KMS-11 (cell line): ENCODE data around the gene PPHLN1.

Experiments
- H2AFZ ChIP-seq: fragments of 200-600 bp; sonication (generic); 2 replicates; pipeline ENCODE4 v1.6.1; 2016; ENCODE audit warnings: antibody characterized with exemption, mixed run types, low read depth
- H3K27ac ChIP-seq: fragments of 200-600 bp; sonication (generic); 2 replicates; pipeline ENCODE4 v1.6.1; 2016; ENCODE audit warnings: mild to moderate bottlenecking, mixed run types
- H3K27me3 ChIP-seq: fragments of 200-600 bp; sonication (generic); 2 replicates; pipeline ENCODE4 v1.6.1; 2017; ENCODE audit warnings: mild to moderate bottlenecking, low read depth, mixed run types, moderate library complexity; ENCODE audit not compliant: insufficient read depth
- H3K36me3 ChIP-seq: fragments of 200-600 bp; sonication (generic); 2 replicates; pipeline ENCODE4 v1.6.1; 2017; ENCODE audit warnings: mild to moderate bottlenecking, mixed run types; ENCODE audit not compliant: insufficient read depth
- H3K4me1 ChIP-seq: fragments of 200-600 bp; sonication (generic); 2 replicates; pipeline ENCODE4 v1.6.1; 2016; ENCODE audit warnings: mild to moderate bottlenecking, low read depth, mixed run types; ENCODE audit not compliant: poor library complexity, severe bottlenecking
- H3K4me2 ChIP-seq: fragments of 200-600 bp; sonication (generic); 2 replicates; pipeline ENCODE4 v1.7.0; 2016; ENCODE audit warnings: mild to moderate bottlenecking, mixed run types
- H3K4me3 ChIP-seq: fragments of 200-600 bp; sonication (generic); IDR thresholded peaks from 2 replicates; pipeline ENCODE4 v1.6.1; 2017; ENCODE audit warnings: low read depth, low read length, mixed read lengths; ENCODE audit not compliant: insufficient read depth
- H3K79me2 ChIP-seq: fragments of 200-600 bp; sonication (generic); 2 replicates; pipeline ENCODE4 v1.6.1; 2016; ENCODE audit warnings: low read depth, mixed run types; ENCODE audit not compliant: insufficient read depth
- H3K9ac ChIP-seq: fragments of 200-600 bp; sonication (generic); 2 replicates; pipeline ENCODE4 v1.6.1; 2016; ENCODE audit warnings: mild to moderate bottlenecking, mixed run types
- H4K20me1 ChIP-seq: fragments of 200-600 bp; sonication (generic); 2 replicates; pipeline ENCODE4 v1.6.1; 2016; ENCODE audit warnings: mild to moderate bottlenecking, mixed run types; ENCODE audit not compliant: insufficient read depth
- CTCF ChIP-seq: fragments of 200-600 bp; sonication (generic); conservative IDR thresholded peaks from 2 replicates; pipeline ENCODE4 v1.6.1; 2017; ENCODE audit warnings: low read depth, mild to moderate bottlenecking, antibody characterized with exemption, low read length, moderate library complexity, mixed read lengths

The PPHLN1 gene

GRCh38 chr12:42485823-42486222, 159.9 kb downstream of the PPHLN1 start:
- Histone ChIP-seq H2AFZ (no peak overlapping the region), H3K27me3 (no peaks in the 10 kb centered on the region), H3K79me2 (no peaks in the 10 kb centered on the region), H3K27ac (no peak overlapping the region), H3K4me1 (peaks cover 18% of the 10 kb centered on the region), H3K4me3 (no peak overlapping the region), H3K9ac (no peak overlapping the region), H3K36me3 (no peaks in the 10 kb centered on the region), H4K20me1 (no peaks in the 10 kb centered on the region), H3K4me2 (no peak overlapping the region)
- TF ChIP-seq CTCF = no peak

GRCh38 chr12:42486407-42486806, 160.4 kb downstream of the PPHLN1 start:
- Histone ChIP-seq H3K79me2 (no peaks in the 10 kb centered on the region), H3K27ac (no peak overlapping the region), H4K20me1 (no peaks in the 10 kb centered on the region), H3K4me1 (peaks cover 18% of the 10 kb centered on the region), H2AFZ (no peak overlapping the region), H3K4me2 (no peak overlapping the region), H3K4me3 (no peak overlapping the region), H3K36me3 (no peaks in the 10 kb centered on the region), H3K27me3 (no peaks in the 10 kb centered on the region), H3K9ac (no peak overlapping the region)
- TF ChIP-seq CTCF = no peak

- no peaks in the 10 kb centered on the region for H3K36me3 ChIP-seq
- no peak overlapping the region for H3K9ac ChIP-seq
- no peaks in the 10 kb centered on the region for H3K79me2 ChIP-seq
- H2AFZ ChIP-seq = no peak overlapping the region
- no peak for TF ChIP-seq CTCF
- peaks cover 1% of the 10 kb centered on the region for H3K4me1 ChIP-seq
- H4K20me1 ChIP-seq = no peaks in the 10 kb centered on the region
- no peak overlapping the region for H3K4me2 ChIP-seq
- no peaks in the 10 kb centered on the region for H3K27me3 ChIP-seq
- no peak overlapping the region for H3K27ac ChIP-seq
- H3K4me3 ChIP-seq = no peak overlapping the region
These were observed 164.4 kb downstream of the PPHLN1 start for GRCh38 chr12:42490261-42490842.
